HEK293 (cell line): ENCODE data around the gene WDFY2.

Experiments used
- CTCF ChIA-PET: fragments of 350-600 bp; formaldehyde crosslinking; extraction: SDS; loops from one replicate; lab custom pipeline; 2021; ENCODE audit warnings: antibody characterized with exemption; lab: Yijun Ruan, JAX
- POLR2A ChIA-PET: fragments of 300-600 bp; formaldehyde crosslinking; extraction: SDS; loops from one replicate; lab custom pipeline; 2020; ENCODE audit warnings: antibody characterized with exemption, inconsistent platforms; lab: Yijun Ruan, JAX
- H3K27ac ChIP-seq: fragments of 200-500 bp; sonication (Bioruptor generic); 2 replicates; pipeline ENCODE4 v1.5.1; 2014; ENCODE audit warnings: low read depth, low read length, control low read depth, inconsistent platforms; ENCODE audit errors: extremely low read depth
- H3K36me3 ChIP-seq, 2 experiments: fragments of 200-500 bp in 1 of 2; sonication (Bioruptor generic) in 1 of 2; 1 replicate in 1 of 2; 2 replicates in 1 of 2; pipeline ENCODE4 v1.5.1; 2014 to 2017; ENCODE audit warnings: inconsistent platforms in 2 of 2, low read length in 2 of 2; ENCODE audit not compliant: control insufficient read depth in 2 of 2, insufficient read depth in 1 of 2
- H3K4me1 ChIP-seq: fragments of 200-500 bp; sonication (Bioruptor generic); 2 replicates; pipeline ENCODE4 v1.5.1; 2014; ENCODE audit warnings: mild to moderate bottlenecking, low read length, inconsistent platforms; ENCODE audit not compliant: control insufficient read depth, insufficient read depth
- H3K4me3 ChIP-seq: 2 replicates; pipeline ENCODE4 v1.5.1; 2011; ENCODE audit warnings: low read depth, mild to moderate bottlenecking, control low read depth, low read length, moderate library complexity
- H3K9me3 ChIP-seq: fragments of 200-500 bp; sonication (Bioruptor generic); 2 replicates; pipeline ENCODE4 v1.5.1; 2014; ENCODE audit warnings: low read depth, low read length, inconsistent platforms; ENCODE audit not compliant: control insufficient read depth, insufficient read depth
- GLIS2 ChIP-seq: fragments of 450-650 bp; formaldehyde crosslinking; IDR thresholded peaks from 2 replicates; pipeline ENCODE4 v1.5.1; 2016; ENCODE audit warnings: missing biosample characterization, missing genetic modification characterization
- HOXC10 ChIP-seq: sonication (generic); formaldehyde crosslinking; IDR thresholded peaks from 2 replicates; pipeline ENCODE4 v1.8.1; 2023; ENCODE audit warnings: mild to moderate bottlenecking, missing genetic modification reagents
- KLF17 ChIP-seq: fragments of 450-650 bp; formaldehyde crosslinking; IDR thresholded peaks from 2 replicates; pipeline ENCODE4 v1.5.1; 2016; ENCODE audit warnings: missing biosample characterization, missing genetic modification characterization
- KLF9 ChIP-seq: fragments of 450-650 bp; formaldehyde crosslinking; IDR thresholded peaks from 2 replicates; pipeline ENCODE4 v1.5.1; 2016; ENCODE audit warnings: missing biosample characterization, missing genetic modification characterization, low read depth
- MYNN ChIP-seq: fragments of 450-650 bp; formaldehyde crosslinking; IDR thresholded peaks from 2 replicates; pipeline ENCODE4 v1.5.1; 2016; ENCODE audit warnings: missing biosample characterization, missing genetic modification characterization, borderline replicate concordance
- MZF1 ChIP-seq: fragments of 450-650 bp; formaldehyde crosslinking; IDR thresholded peaks from 2 replicates; pipeline ENCODE4 v1.5.1; 2017; ENCODE audit warnings: missing biosample characterization, missing genetic modification characterization, borderline replicate concordance
- RBAK ChIP-seq: fragments of 450-650 bp; formaldehyde crosslinking; IDR thresholded peaks from 2 replicates; pipeline ENCODE4 v1.5.1; 2016; ENCODE audit warnings: missing biosample characterization, missing genetic modification characterization
- REPIN1 ChIP-seq: fragments of 450-650 bp; formaldehyde crosslinking; IDR thresholded peaks from 2 replicates; pipeline ENCODE4 v1.5.1; 2017; ENCODE audit warnings: missing biosample characterization, missing genetic modification characterization, low read depth
- SCRT1 ChIP-seq: fragments of 450-650 bp; formaldehyde crosslinking; IDR thresholded peaks from 2 replicates; pipeline ENCODE4 v1.5.1; 2016; ENCODE audit warnings: missing biosample characterization, missing genetic modification characterization, borderline replicate concordance
- SCRT2 ChIP-seq: fragments of 450-650 bp; formaldehyde crosslinking; IDR thresholded peaks from 2 replicates; pipeline ENCODE4 v1.5.1; 2016; ENCODE audit warnings: missing biosample characterization, missing genetic modification characterization
- SETDB1 ChIP-seq: IDR thresholded peaks from one replicate; pipeline ENCODE4 v1.6.1; 2017; ENCODE audit warnings: mild to moderate bottlenecking, low read length, moderate library complexity, mixed read lengths; ENCODE audit not compliant: insufficient read length
- TRIM28 ChIP-seq: IDR thresholded peaks from 2 replicates; pipeline ENCODE4 v1.6.1; 2011; ENCODE audit warnings: low read length, control low read depth, borderline replicate concordance
- ZNF121 ChIP-seq: fragments of 450-650 bp; formaldehyde crosslinking; IDR thresholded peaks from 2 replicates; pipeline ENCODE4 v1.5.1; 2016; ENCODE audit warnings: missing biosample characterization, missing genetic modification characterization
- ZNF133 ChIP-seq: fragments of 450-650 bp; formaldehyde crosslinking; IDR thresholded peaks from 2 replicates; pipeline ENCODE4 v1.5.1; 2016; ENCODE audit warnings: missing biosample characterization, missing genetic modification characterization
- ZNF202 ChIP-seq: fragments of 450-650 bp; formaldehyde crosslinking; IDR thresholded peaks from 2 replicates; pipeline ENCODE4 v1.5.1; 2016; ENCODE audit warnings: missing biosample characterization, missing genetic modification characterization, borderline replicate concordance
- ZNF221 ChIP-seq: fragments of 450-650 bp; formaldehyde crosslinking; IDR thresholded peaks from 2 replicates; pipeline ENCODE4 v1.5.1; 2017; ENCODE audit warnings: missing biosample characterization, missing genetic modification characterization, borderline replicate concordance
- ZNF248 ChIP-seq: fragments of 450-650 bp; formaldehyde crosslinking; IDR thresholded peaks from 2 replicates; pipeline ENCODE4 v1.5.1; 2017; ENCODE audit warnings: missing biosample characterization, missing genetic modification characterization
- ZNF350 ChIP-seq: fragments of 450-650 bp; formaldehyde crosslinking; IDR thresholded peaks from 2 replicates; pipeline ENCODE4 v1.5.0; 2017; ENCODE audit warnings: missing biosample characterization, mild to moderate bottlenecking, missing genetic modification characterization
- ZNF501 ChIP-seq: fragments of 450-650 bp; formaldehyde crosslinking; IDR thresholded peaks from 2 replicates; pipeline ENCODE4 v1.5.1; 2016; ENCODE audit warnings: missing biosample characterization, missing genetic modification characterization
- ZNF621 ChIP-seq: fragments of 450-650 bp; formaldehyde crosslinking; IDR thresholded peaks from 2 replicates; pipeline ENCODE4 v1.5.1; 2017; ENCODE audit warnings: missing biosample characterization, missing genetic modification characterization
- ZNF768 ChIP-seq: fragments of 450-650 bp; formaldehyde crosslinking; IDR thresholded peaks from 2 replicates; pipeline ENCODE4 v1.5.1; 2018; ENCODE audit warnings: missing biosample characterization, mild to moderate bottlenecking, missing genetic modification characterization
- ZNF837 ChIP-seq: fragments of 450-650 bp; formaldehyde crosslinking; IDR thresholded peaks from 2 replicates; pipeline ENCODE4 v1.5.1; 2016; ENCODE audit warnings: missing biosample characterization, missing genetic modification characterization
- TF ChIP-seq, protein P1 (sequence below): fragments of 450-650 bp; formaldehyde crosslinking; IDR thresholded peaks from 2 replicates; pipeline ENCODE4 v1.5.1; 2016; ENCODE audit warnings: missing biosample characterization, missing genetic modification characterization
- TF ChIP-seq, protein P2 (sequence below): fragments of 450-650 bp; formaldehyde crosslinking; IDR thresholded peaks from 2 replicates; pipeline ENCODE4 v1.5.1; 2017; ENCODE audit warnings: missing biosample characterization, mild to moderate bottlenecking, missing genetic modification characterization, moderate library complexity

The WDFY2 gene

DNA sequence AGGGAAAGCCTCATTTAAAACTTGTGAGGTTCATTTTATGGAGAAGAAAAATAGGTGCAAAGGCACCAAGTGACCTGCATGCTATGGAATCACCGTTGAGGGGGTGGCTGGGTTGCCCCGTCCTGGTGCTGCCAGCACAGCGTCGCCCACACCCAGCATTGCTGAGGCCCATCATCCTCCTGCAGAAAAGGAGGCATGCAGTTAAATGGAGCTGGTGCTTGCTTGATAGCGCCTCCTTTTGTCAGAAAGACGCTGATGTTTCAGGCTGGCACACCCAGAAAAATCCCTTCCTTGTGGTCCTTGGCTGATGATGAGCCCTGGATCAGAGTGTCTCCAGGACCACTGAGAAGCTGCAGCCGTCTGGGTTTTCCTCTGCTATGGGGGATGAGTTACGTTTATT, 182.8 kb downstream of the WDFY2 start:
- Histone ChIP-seq H3K36me3 (no peaks in the 10 kb centered on the region), H3K4me3 (no peak overlapping the region), H3K4me1 (peaks cover 4% of the 10 kb centered on the region; the same call in 1 of the 2 replicates), H3K9me3 (no peaks in the 10 kb centered on the region), H3K27ac (no peak overlapping the region)
- POLR2A ChIA-PET: no interaction called here
- CTCF ChIA-PET: no interaction called here
- TF ChIP-seq ZNF248 (no peak), ZNF501 (tag by site-specific recombination) (no peak), ZNF837 (tag by site-specific recombination) (no peak), ZNF221 (tag by site-specific recombination) (no peak), MZF1 (no peak), KLF17 (tag by site-specific recombination) (no peak), MYNN (tag by site-specific recombination) (no peak), ZNF768 (tag by site-specific recombination) (no peak), SCRT1 (tag by site-specific recombination) (no peak), REPIN1 (no peak), ZNF133 (no peak), ZNF621 (tag by site-specific recombination) (no peak), ZNF121 (tag by site-specific recombination) (no peak), GLIS2 (tag by site-specific recombination) (no peak), TRIM28 (no peak)
- TF ChIP-seq, protein P1, sequence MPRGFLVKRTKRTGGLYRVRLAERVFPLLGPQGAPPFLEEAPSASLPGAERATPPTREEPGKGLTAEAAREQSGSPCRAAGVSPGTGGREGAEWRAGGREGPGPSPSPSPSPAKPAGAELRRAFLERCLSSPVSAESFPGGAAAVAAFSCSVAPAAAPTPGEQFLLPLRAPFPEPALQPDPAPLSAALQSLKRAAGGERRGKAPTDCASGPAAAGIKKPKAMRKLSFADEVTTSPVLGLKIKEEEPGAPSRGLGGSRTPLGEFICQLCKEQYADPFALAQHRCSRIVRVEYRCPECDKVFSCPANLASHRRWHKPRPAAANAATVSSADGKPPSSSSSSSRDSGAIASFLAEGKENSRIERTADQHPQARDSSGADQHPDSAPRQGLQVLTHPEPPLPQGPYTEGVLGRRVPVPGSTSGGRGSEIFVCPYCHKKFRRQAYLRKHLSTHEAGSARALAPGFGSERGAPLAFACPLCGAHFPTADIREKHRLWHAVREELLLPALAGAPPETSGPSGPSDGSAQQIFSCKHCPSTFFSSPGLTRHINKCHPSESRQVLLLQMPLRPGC: no peak
- TF ChIP-seq, protein P2, sequence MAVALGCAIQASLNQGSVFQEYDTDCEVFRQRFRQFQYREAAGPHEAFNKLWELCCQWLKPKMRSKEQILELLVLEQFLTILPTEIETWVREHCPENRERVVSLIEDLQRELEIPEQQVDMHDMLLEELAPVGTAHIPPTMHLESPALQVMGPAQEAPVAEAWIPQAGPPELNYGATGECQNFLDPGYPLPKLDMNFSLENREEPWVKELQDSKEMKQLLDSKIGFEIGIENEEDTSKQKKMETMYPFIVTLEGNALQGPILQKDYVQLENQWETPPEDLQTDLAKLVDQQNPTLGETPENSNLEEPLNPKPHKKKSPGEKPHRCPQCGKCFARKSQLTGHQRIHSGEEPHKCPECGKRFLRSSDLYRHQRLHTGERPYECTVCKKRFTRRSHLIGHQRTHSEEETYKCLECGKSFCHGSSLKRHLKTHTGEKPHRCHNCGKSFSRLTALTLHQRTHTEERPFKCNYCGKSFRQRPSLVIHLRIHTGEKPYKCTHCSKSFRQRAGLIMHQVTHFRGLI (tag by site-specific recombination): no peak

GRCh38 chr13:51768378-51768921, 184.2 kb downstream of the WDFY2 start:
- Histone ChIP-seq H3K36me3 (no peaks in the 10 kb centered on the region), H3K4me1 (peaks cover 4% of the 10 kb centered on the region; the same call in 1 of the 2 replicates), H3K4me3 (no peak overlapping the region), H3K27ac (no peak overlapping the region), H3K9me3 (no peaks in the 10 kb centered on the region)
- ChIA-PET CTCF (no interaction called here), POLR2A (no interaction called here)
- TF ChIP-seq ZNF350 (tag by site-specific recombination): no peak
- no peak for TF ChIP-seq KLF9
- TF ChIP-seq HOXC10 (CRISPR knock-in tag): no peak
- no peak for TF ChIP-seq SETDB1
- no peak for TF ChIP-seq ZNF202 (tag by site-specific recombination)
- TF ChIP-seq SCRT2 (tag by site-specific recombination): no peak
- TF ChIP-seq KLF17 (tag by site-specific recombination): no peak
- TF ChIP-seq RBAK (tag by site-specific recombination): no peak
